Osteoblast (primary cell): ENCODE data around the gene KRT1. TPM values are rescaled to one million over a fixed set of nuclear protein-coding genes. Genes with fewer than 3 reads are reported as not detected.
"Not testable (repeated sequence)": the region's sequence is repeated elsewhere in the genome, so short reads cannot be mapped to it uniquely, and the experiment has no call there.

ENCODE experiments used
- DNase-seq: peaks from one replicate; pipeline ENCODE4 v3.0.0; 2011; ENCODE audit warnings: low spot score, mixed read lengths; ENCODE audit not compliant: insufficient read length; ENCODE audit errors: missing footprints
- H2AFZ ChIP-seq: 2 replicates; pipeline ENCODE4 v1.6.0; 2011; ENCODE audit warnings: mild to moderate bottlenecking, low read length
- H3K27ac ChIP-seq: 2 replicates; pipeline ENCODE4 v1.5.1; 2011; ENCODE audit warnings: mild to moderate bottlenecking, low read depth, low read length, moderate library complexity
- H3K27me3 ChIP-seq: 2 replicates; pipeline ENCODE4 v1.6.0; 2012; ENCODE audit warnings: mild to moderate bottlenecking, control low read depth, inconsistent platforms, low read length, moderate library complexity; ENCODE audit not compliant: insufficient read depth
- H3K36me3 ChIP-seq: 2 replicates; pipeline ENCODE4 v1.5.1; 2011; ENCODE audit warnings: mild to moderate bottlenecking, low read length, control low read depth, moderate library complexity; ENCODE audit not compliant: insufficient read depth
- H3K4me1 ChIP-seq: 2 replicates; pipeline ENCODE4 v1.5.1; 2011; ENCODE audit warnings: mild to moderate bottlenecking, low read length, control low read depth, moderate library complexity; ENCODE audit not compliant: insufficient read depth
- H3K4me2 ChIP-seq: 2 replicates; pipeline ENCODE4 v1.6.0; 2011; ENCODE audit warnings: mild to moderate bottlenecking, low read length; ENCODE audit not compliant: insufficient read depth
- H3K4me3 ChIP-seq: fragments of 200-600 bp; sonication (generic); 3 replicates; pipeline ENCODE4 v1.5.1; 2012; ENCODE audit warnings: mild to moderate bottlenecking, low read length, inconsistent platforms; ENCODE audit not compliant: insufficient read depth
- H3K79me2 ChIP-seq: 2 replicates; pipeline ENCODE4 v1.6.0; 2012; ENCODE audit warnings: mild to moderate bottlenecking, low read length, control low read depth, inconsistent platforms; ENCODE audit not compliant: insufficient read depth
- H3K9me3 ChIP-seq: 2 replicates; pipeline ENCODE4 v1.5.1; 2011; ENCODE audit warnings: low read depth, low read length, control low read depth
- H4K20me1 ChIP-seq: 2 replicates; pipeline ENCODE4 v1.6.0; 2012; ENCODE audit warnings: mild to moderate bottlenecking, low read length, control low read depth; ENCODE audit not compliant: insufficient read depth
- total RNA-seq: library from RNA; depleted of rRNA; stranded (reverse); fragments of >200 nt; gene quantifications from 2 replicates; pipeline ENCODE4 v1.2.3, GENCODE V29; 2012
- TF ChIP-seq, protein P1 (sequence below): IDR thresholded peaks from 2 replicates; pipeline ENCODE4 v1.5.1; 2011; ENCODE audit warnings: mild to moderate bottlenecking, low read depth, low read length, moderate library complexity; ENCODE audit errors: extremely low read depth

Gene KRT1
- total RNA-seq, 1 donor = not detected

DNA sequence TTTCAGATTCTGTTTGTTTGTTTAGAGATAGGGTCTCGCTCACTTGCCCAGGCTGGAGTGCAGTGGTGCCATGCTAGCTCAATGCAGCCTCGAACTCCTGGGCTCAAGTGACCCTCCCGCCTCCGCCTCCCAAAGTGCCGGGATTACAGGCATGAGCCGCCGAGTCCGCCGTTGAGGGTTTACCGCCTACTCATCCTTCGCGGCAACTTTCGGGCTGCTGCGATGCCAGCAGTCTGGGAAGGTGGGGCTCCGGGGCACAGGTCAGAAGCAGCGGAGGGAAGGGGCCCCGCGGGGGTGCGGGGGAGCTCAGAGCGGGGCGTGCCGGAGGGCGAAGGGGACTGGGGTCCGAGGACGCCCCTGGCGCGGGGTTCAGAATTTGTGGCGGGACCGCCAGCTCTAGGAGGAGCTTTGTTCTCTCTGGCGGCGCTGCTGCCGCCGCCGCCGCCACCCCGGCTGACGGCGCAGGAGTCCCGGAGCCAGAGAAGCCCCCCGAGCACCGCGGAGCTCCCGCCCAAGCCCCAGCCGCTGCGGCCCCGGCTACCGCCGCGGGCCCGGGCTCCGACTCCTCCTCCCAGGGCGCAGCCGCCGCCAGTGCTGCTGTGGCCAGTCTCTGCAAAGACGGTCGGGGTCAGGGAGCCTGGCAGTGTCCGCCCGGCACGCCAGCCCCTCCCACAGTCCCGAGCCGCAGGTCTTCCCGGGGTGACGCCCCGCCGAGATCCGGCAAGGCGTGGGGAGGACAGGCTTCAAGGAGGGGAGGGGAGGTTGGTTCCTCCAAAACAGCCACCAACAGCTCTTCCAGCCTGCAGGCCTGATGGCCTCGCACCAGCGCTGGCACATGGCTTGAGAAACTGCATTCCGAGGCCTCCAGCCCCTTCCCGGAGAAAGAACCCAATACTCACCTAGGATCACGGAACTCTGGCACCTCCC, 34.0 kb upstream of the KRT1 start:
- Histone ChIP-seq H3K4me2 (no peak overlapping the region), H3K27ac (no peak overlapping the region), H3K79me2 (no peaks in the 10 kb centered on the region), H3K4me1 (no peaks in the 10 kb centered on the region), H3K27me3 (peaks cover 72% of the 10 kb centered on the region), H3K36me3 (no peaks in the 10 kb centered on the region), H3K9me3 (no peaks in the 10 kb centered on the region), H4K20me1 (no peaks in the 10 kb centered on the region), H2AFZ (no peak overlapping the region), H3K4me3 (no peak overlapping the region)
- no peak for DNase-seq
- TF ChIP-seq, protein P1, sequence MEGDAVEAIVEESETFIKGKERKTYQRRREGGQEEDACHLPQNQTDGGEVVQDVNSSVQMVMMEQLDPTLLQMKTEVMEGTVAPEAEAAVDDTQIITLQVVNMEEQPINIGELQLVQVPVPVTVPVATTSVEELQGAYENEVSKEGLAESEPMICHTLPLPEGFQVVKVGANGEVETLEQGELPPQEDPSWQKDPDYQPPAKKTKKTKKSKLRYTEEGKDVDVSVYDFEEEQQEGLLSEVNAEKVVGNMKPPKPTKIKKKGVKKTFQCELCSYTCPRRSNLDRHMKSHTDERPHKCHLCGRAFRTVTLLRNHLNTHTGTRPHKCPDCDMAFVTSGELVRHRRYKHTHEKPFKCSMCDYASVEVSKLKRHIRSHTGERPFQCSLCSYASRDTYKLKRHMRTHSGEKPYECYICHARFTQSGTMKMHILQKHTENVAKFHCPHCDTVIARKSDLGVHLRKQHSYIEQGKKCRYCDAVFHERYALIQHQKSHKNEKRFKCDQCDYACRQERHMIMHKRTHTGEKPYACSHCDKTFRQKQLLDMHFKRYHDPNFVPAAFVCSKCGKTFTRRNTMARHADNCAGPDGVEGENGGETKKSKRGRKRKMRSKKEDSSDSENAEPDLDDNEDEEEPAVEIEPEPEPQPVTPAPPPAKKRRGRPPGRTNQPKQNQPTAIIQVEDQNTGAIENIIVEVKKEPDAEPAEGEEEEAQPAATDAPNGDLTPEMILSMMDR = no peak

DNA sequence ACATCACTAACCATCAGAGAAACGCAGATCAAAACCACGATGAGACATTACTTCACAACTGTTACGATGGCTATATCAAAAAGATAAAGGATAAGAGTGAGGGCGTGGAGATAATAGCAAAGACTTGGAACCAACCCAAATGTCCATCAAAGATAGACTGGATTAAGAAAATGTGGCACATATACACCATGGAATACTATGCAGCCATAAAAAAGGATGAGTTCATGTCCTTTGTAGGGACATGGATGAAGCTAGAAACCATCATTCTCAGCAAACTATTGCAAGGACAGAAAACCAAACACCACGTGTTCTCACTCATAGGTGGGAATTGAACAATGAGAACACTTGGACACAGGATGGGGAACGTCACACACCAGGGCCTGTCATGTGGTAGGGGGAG, 31.9 kb upstream of the KRT1 start:
- H3K4me1 ChIP-seq, DNase-seq, H3K79me2 ChIP-seq, H3K36me3 ChIP-seq, H3K9me3 ChIP-seq, H3K4me3 ChIP-seq, H2AFZ ChIP-seq, H4K20me1 ChIP-seq, H3K4me2 ChIP-seq, H3K27ac ChIP-seq: not testable (repeated sequence)
- peaks cover 75% of the 10 kb centered on the region for H3K27me3 ChIP-seq

DNA sequence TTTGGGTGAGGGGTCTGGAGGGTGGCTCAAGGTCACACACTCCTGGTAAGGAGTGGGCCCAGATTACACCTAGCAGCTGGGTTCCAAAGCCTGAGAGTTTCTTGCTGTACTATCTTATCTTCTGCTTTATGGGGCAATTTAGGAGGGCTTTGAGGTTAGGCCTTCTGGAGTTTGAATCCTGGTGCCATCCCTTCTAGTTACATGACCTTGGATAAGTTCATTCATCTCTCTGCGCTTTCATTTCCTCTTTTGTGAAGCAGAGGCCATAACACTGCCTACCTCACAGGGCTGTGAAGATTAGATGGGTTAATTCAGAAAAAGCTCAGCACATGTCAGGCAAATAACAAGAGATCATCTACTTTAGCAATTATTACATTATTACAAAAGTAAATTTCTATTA, 30.5 kb upstream of the KRT1 start:
- no peak for DNase-seq
- Histone ChIP-seq H3K4me1 (no peaks in the 10 kb centered on the region), H3K9me3 (no peaks in the 10 kb centered on the region), H2AFZ (no peak overlapping the region), H3K4me3 (no peak overlapping the region), H3K79me2 (no peaks in the 10 kb centered on the region), H3K36me3 (no peaks in the 10 kb centered on the region), H3K27ac (no peak overlapping the region), H3K4me2 (no peak overlapping the region), H4K20me1 (no peaks in the 10 kb centered on the region), H3K27me3 (peaks cover 66% of the 10 kb centered on the region)
- TF ChIP-seq, protein P1 = no peak

DNA sequence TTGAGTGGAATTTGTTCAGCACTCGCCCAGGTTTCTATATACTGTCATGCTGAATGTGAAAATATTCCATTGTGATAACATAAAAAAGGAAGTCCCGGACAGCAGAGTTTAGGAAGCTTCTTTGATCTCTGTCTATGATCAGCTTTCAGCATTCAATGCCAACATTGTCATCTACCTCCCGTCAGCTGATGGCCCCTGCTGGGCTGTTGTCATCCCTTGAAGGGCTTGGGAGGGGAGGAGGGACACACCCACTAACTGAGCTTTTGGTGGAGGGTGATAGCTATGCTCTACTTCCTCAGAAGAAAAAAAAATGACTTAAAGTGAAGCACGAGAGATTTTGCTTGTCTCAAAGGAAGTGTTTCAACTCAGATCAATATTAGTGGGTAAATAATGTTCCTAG, 27.8 kb upstream of the KRT1 start:
- no peak overlapping the region for H3K27ac ChIP-seq
- H3K27me3 ChIP-seq = peaks cover 45% of the 10 kb centered on the region
- TF ChIP-seq, protein P1 = no peak
- H3K79me2 ChIP-seq = no peaks in the 10 kb centered on the region
- no peaks in the 10 kb centered on the region for H3K4me1 ChIP-seq
- no peak overlapping the region for H3K4me3 ChIP-seq
- no peaks in the 10 kb centered on the region for H4K20me1 ChIP-seq
- H3K36me3 ChIP-seq = no peaks in the 10 kb centered on the region
- H2AFZ ChIP-seq = no peak overlapping the region
- H3K9me3 ChIP-seq = no peaks in the 10 kb centered on the region
- no peak for DNase-seq
- H3K4me2 ChIP-seq = no peak overlapping the region
